Fibroblast of lung (primary cell): ENCODE data around the gene BROX.

Source experiments
- EZH2 ChIP-seq: IDR thresholded peaks from 2 replicates; pipeline ENCODE4 v1.5.1; 2012; ENCODE audit warnings: low read length, control low read depth, mild to moderate bottlenecking; ENCODE audit errors: missing control alignments
- TF ChIP-seq, protein P1 (sequence below), 2 donors: IDR thresholded peaks in 1 of 2; conservative IDR thresholded peaks in 1 of 2; 1 replicate in 1 of 2; 2 replicates in 1 of 2; pipeline ENCODE4 v1.5.1; 2011 to 2012; ENCODE audit warnings: low read length in 2 of 2, control low read depth in 1 of 2, inconsistent platforms in 1 of 2, low read depth in 1 of 2, mild to moderate bottlenecking in 1 of 2

- TF ChIP-seq, protein P1, sequence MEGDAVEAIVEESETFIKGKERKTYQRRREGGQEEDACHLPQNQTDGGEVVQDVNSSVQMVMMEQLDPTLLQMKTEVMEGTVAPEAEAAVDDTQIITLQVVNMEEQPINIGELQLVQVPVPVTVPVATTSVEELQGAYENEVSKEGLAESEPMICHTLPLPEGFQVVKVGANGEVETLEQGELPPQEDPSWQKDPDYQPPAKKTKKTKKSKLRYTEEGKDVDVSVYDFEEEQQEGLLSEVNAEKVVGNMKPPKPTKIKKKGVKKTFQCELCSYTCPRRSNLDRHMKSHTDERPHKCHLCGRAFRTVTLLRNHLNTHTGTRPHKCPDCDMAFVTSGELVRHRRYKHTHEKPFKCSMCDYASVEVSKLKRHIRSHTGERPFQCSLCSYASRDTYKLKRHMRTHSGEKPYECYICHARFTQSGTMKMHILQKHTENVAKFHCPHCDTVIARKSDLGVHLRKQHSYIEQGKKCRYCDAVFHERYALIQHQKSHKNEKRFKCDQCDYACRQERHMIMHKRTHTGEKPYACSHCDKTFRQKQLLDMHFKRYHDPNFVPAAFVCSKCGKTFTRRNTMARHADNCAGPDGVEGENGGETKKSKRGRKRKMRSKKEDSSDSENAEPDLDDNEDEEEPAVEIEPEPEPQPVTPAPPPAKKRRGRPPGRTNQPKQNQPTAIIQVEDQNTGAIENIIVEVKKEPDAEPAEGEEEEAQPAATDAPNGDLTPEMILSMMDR (conservative IDR thresholded peaks at IDR 0.05 in 1 of 2, IDR thresholded peaks at IDR 0.05 in 1 of 2; ENCODE audit: low read depth in 1 of 2, low read length in 2 of 2): no peak
- TF ChIP-seq EZH2: no peak
These were observed 962 bp downstream of the BROX start for GRCh38 chr1:222713091-222713961.
